ENCODE data around the gene TMEM225B.

Gene TMEM225B

GRCh38 chr7:99617192-99617781 is 19.2 kb downstream of the TMEM225B start:
- DNase-seq (ENCODE audit: insufficient read length) (no peak), FAIRE-seq (no peak)
- TF ChIP-seq TAF1 (IDR thresholded peaks at IDR 0.05; ENCODE audit: borderline replicate concordance, low read depth, low read length) (no peak), POLR2AphosphoS5 (IDR thresholded peaks at IDR 0.05; ENCODE audit: low read depth, low read length) (no peak), POLR2A (IDR thresholded peaks at IDR 0.05; ENCODE audit: low read depth, low read length) (no peak)

- TF ChIP-seq POLR2AphosphoS5 (IDR thresholded peaks at IDR 0.05; ENCODE audit: low read depth, low read length) (no peak), POLR2A (IDR thresholded peaks at IDR 0.05; ENCODE audit: low read depth, low read length) (no peak)
- DNase-seq (ENCODE audit: insufficient read length) (no peak), FAIRE-seq (no peak)
Observed at GRCh38 chr7:99618726-99619125, 20.7 kb downstream of the TMEM225B start.

- DNase-seq (ENCODE audit: insufficient read length) = no peak
- no peak for FAIRE-seq
- TF ChIP-seq TAF1 (IDR thresholded peaks at IDR 0.05; ENCODE audit: borderline replicate concordance, low read depth, low read length) (no peak), POLR2A (IDR thresholded peaks at IDR 0.05; ENCODE audit: low read depth, low read length) (no peak), POLR2AphosphoS5 (IDR thresholded peaks at IDR 0.05; ENCODE audit: low read depth, low read length) (no peak)
Observed at GRCh38 chr7:99619571-99620130, 21.6 kb downstream of the TMEM225B start.

- TF ChIP-seq TAF1 (IDR thresholded peaks at IDR 0.05; ENCODE audit: borderline replicate concordance, low read depth, low read length) (no peak), POLR2AphosphoS5 (IDR thresholded peaks at IDR 0.05; ENCODE audit: low read depth, low read length) (no peak), POLR2A (IDR thresholded peaks at IDR 0.05; ENCODE audit: low read depth, low read length) (no peak)
Observed at GRCh38 chr7:99621271-99621670, 23.2 kb downstream of the TMEM225B start.

GRCh38 chr7:99622596-99622995 is 24.5 kb downstream of the TMEM225B start:
- FAIRE-seq (no peak), DNase-seq (ENCODE audit: insufficient read length) (no peak)
- TF ChIP-seq POLR2AphosphoS5 (IDR thresholded peaks at IDR 0.05; ENCODE audit: low read depth, low read length) (no peak), POLR2A (IDR thresholded peaks at IDR 0.05; ENCODE audit: low read depth, low read length) (no peak), TAF1 (IDR thresholded peaks at IDR 0.05; ENCODE audit: borderline replicate concordance, low read depth, low read length) (no peak)

More at GRCh38 chr7:99621271-99621670, 23.2 kb downstream of the TMEM225B start:
- no peak for FAIRE-seq
- no peak for DNase-seq (ENCODE audit: insufficient read length)

GRCh38 chr7:99623091-99623693 is 25.1 kb downstream of the TMEM225B start:
- no peak for FAIRE-seq
- TF ChIP-seq POLR2A (IDR thresholded peaks at IDR 0.05; ENCODE audit: low read depth, low read length) = no peak
- no peak for TF ChIP-seq POLR2AphosphoS5 (IDR thresholded peaks at IDR 0.05; ENCODE audit: low read depth, low read length)
- no peak for TF ChIP-seq TAF1 (IDR thresholded peaks at IDR 0.05; ENCODE audit: borderline replicate concordance, low read depth, low read length)
- DNase-seq (ENCODE audit: insufficient read length) = no peak

- TF ChIP-seq TAF1 (IDR thresholded peaks at IDR 0.05; ENCODE audit: borderline replicate concordance, low read depth, low read length) (no peak), POLR2AphosphoS5 (IDR thresholded peaks at IDR 0.05; ENCODE audit: low read depth, low read length) (no peak), POLR2A (IDR thresholded peaks at IDR 0.05; ENCODE audit: low read depth, low read length) (no peak)
- DNase-seq (ENCODE audit: insufficient read length) = no peak
- no peak for FAIRE-seq
Observed at GRCh38 chr7:99623702-99624447, 25.8 kb downstream of the TMEM225B start.

- DNase-seq (ENCODE audit: insufficient read length) (no peak), FAIRE-seq (no peak)
- TF ChIP-seq POLR2AphosphoS5 (IDR thresholded peaks at IDR 0.05; ENCODE audit: low read depth, low read length) (no peak), TAF1 (IDR thresholded peaks at IDR 0.05; ENCODE audit: borderline replicate concordance, low read depth, low read length) (no peak), POLR2A (IDR thresholded peaks at IDR 0.05; ENCODE audit: low read depth, low read length) (no peak)
Observed at GRCh38 chr7:99624484-99624883, 26.4 kb downstream of the TMEM225B start.

- FAIRE-seq (no peak), DNase-seq (ENCODE audit: insufficient read length) (no peak)
- TF ChIP-seq POLR2AphosphoS5 (IDR thresholded peaks at IDR 0.05; ENCODE audit: low read depth, low read length) = no peak
- TF ChIP-seq POLR2A (IDR thresholded peaks at IDR 0.05; ENCODE audit: low read depth, low read length) = no peak
- no peak for TF ChIP-seq TAF1 (IDR thresholded peaks at IDR 0.05; ENCODE audit: borderline replicate concordance, low read depth, low read length)
Observed at GRCh38 chr7:99625321-99625720, 27.3 kb downstream of the TMEM225B start.

GRCh38 chr7:99625961-99626360 is 27.9 kb downstream of the TMEM225B start:
- no peak for TF ChIP-seq POLR2A (IDR thresholded peaks at IDR 0.05; ENCODE audit: low read depth, low read length)
- TF ChIP-seq POLR2AphosphoS5 (IDR thresholded peaks at IDR 0.05; ENCODE audit: low read depth, low read length) = no peak
- TF ChIP-seq TAF1 (IDR thresholded peaks at IDR 0.05; ENCODE audit: borderline replicate concordance, low read depth, low read length) = no peak
- no peak for DNase-seq (ENCODE audit: insufficient read length)
- FAIRE-seq = no peak

- FAIRE-seq (no peak), DNase-seq (ENCODE audit: insufficient read length) (no peak)
- TF ChIP-seq POLR2AphosphoS5 (IDR thresholded peaks at IDR 0.05; ENCODE audit: low read depth, low read length) (no peak), POLR2A (IDR thresholded peaks at IDR 0.05; ENCODE audit: low read depth, low read length) (no peak), TAF1 (IDR thresholded peaks at IDR 0.05; ENCODE audit: borderline replicate concordance, low read depth, low read length) (no peak)
Observed at GRCh38 chr7:99626661-99627060, 28.6 kb downstream of the TMEM225B start.
